Stimulated activated CD8-positive, alpha-beta memory T cell treated with anti-CD3 and anti-CD28 coated beads, Interleukin-4, amount 100 ng/mL, for 4 hours (primary cell): ENCODE measurements around the gene ECHDC3.

ENCODE experiments used
- DNase-seq, 2 donors: peaks; one replicate each; pipeline ENCODE4 v3.0.0-alpha.2; 2020; ENCODE audit warnings: low read depth in 2 of 2, low spot score in 1 of 2

The ECHDC3 gene

GRCh38 chr10:11808808-11809207, 66.6 kb downstream of the ECHDC3 start:
- DNase-seq, result no peak

DNA sequence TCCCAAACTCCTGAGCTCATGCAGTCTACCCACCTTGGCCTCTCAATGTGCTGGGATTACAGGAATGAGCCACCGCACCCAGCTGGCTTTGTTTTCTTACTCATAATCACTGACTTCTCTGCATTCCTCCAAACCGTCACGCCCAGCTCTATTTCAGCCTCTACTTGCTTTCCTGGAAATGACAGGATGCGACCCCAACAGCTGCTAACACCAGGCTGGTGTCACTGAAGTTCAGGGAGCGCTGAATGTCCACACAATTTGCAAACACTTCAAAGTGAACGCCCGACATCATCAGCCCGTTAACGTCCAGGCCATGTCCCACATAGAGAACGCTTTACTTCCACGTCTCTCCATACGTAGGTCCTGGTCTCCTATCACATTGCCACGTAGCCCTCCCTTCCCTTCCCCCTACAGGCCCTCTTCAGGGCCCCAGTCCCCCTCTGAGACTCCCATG, 68.2 kb downstream of the ECHDC3 start:
- DNase-seq, result no peak

DNA sequence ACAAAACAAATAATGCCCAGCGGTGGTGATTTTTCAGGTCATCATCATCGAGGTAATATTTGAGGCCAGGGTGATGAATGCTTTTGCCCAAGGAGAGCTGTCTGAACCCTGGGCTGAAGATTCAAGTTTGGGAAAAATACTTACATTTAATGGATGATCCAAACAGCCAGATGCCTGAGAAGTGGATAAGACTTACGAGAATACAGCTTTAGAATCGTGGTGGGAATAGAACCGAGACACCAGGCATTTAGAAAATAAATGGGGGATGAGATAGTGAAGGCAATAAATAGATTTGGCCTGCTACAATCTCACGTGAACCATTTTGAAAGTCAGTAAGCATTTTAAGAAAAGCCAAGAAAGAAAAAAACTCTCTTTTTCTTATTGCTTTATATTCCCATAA, 68.8 kb downstream of the ECHDC3 start:
- DNase-seq, result no peak

DNA sequence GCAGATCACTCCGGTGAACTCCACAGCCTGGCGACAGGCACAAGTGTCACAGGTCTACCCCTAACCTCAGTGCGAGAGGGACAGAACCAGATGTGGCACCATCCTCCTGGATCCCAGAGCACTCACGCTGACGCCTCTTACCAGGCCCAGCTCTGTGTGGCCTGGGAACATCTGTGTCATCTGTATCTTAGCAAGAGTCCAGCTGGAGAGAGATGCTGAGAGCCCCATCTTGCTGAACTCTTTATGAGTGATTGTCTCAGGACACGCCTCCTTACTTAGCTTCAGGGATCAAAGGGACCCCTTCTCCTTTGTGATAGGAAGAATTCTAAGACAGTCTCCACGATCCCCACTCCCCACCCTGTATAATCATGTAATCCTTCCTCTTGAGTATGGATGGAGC, 71.0 kb downstream of the ECHDC3 start:
- no peak for DNase-seq
